B cell (primary cell): ENCODE results near the gene FBXO10. TPM values are rescaled to one million over a fixed set of nuclear protein-coding genes. Genes with fewer than 3 reads are reported as not detected.
A peak's percentile ranks its signal among the peaks of the same experiment; 100 is the strongest.

Experiments
- ATAC-seq: fragments of 200-7000 bp; cut with Tn5 transposase; one replicate; pipeline ENCODE4 v1.10.0; 2021; ENCODE audit warnings: low read depth, mild to moderate bottlenecking, moderate number of reproducible peaks, moderate library complexity
- CTCF ChIA-PET: fragments of 350-600 bp; sonication (Branson Sonifier 250); formaldehyde crosslinking; loops from one replicate; lab custom pipeline; 2021; ENCODE audit warnings: antibody characterized with exemption, inconsistent platforms; lab: Charles Lee
- POLR2A ChIA-PET: fragments of 350-600 bp; sonication (Branson Sonifier 250); formaldehyde crosslinking; loops from one replicate; lab custom pipeline; 2021; ENCODE audit warnings: antibody characterized with exemption; lab: Charles Lee
- DNase-seq: peaks from one replicate; pipeline ENCODE4 v3.0.0; 2013
- H2AFZ ChIP-seq: 2 replicates; pipeline ENCODE4 v1.6.1; 2012; ENCODE audit warnings: mild to moderate bottlenecking, low read depth, low read length; ENCODE audit not compliant: insufficient read depth, poor library complexity, severe bottlenecking
- H3K27ac ChIP-seq, 2 donors: 1 replicate in 1 of 2; 2 replicates in 1 of 2; pipeline ENCODE4 v1.5.1; 2012 to 2013; ENCODE audit warnings: low read length in 2 of 2, mild to moderate bottlenecking in 2 of 2, moderate library complexity in 1 of 2
- H3K27me3 ChIP-seq, 4 experiments: fragments of 200-600 bp in 1 of 4; sonication (generic) in 1 of 4; replicated peaks in 1 of 4; 1 replicate in 2 of 4; 2 replicates in 2 of 4; pipeline versions ENCODE4 v1.6.1 to v1.7.0; 2013 to 2016; ENCODE audit warnings: low read length in 3 of 4, mild to moderate bottlenecking in 2 of 4, mixed read lengths in 1 of 4, moderate library complexity in 1 of 4; ENCODE audit not compliant: insufficient read depth in 4 of 4, control insufficient read depth in 3 of 4; ENCODE audit errors: control extremely low read depth in 1 of 4
- H3K36me3 ChIP-seq, 2 experiments: replicated peaks in 1 of 2; 1 replicate in 1 of 2; 2 replicates in 1 of 2; pipeline versions ENCODE4 v1.6.1 to v1.7.1; 2013; ENCODE audit warnings: low read length in 1 of 2; ENCODE audit not compliant: insufficient read depth in 2 of 2, control insufficient read depth in 1 of 2; ENCODE audit errors: control extremely low read depth in 1 of 2, extremely low read depth in 1 of 2
- H3K4me1 ChIP-seq, 2 donors: fragments of 200-600 bp in 1 of 2; sonication (generic) in 1 of 2; 1 replicate in 1 of 2; 2 replicates in 1 of 2; pipeline versions ENCODE4 v1.5.1 to v1.6.1; 2013 to 2017; ENCODE audit warnings: low read length in 2 of 2; ENCODE audit not compliant: control insufficient read depth in 2 of 2, insufficient read depth in 2 of 2
- H3K4me2 ChIP-seq: replicated peaks from 2 replicates; pipeline ENCODE3; 2012; ENCODE audit warnings: mild to moderate bottlenecking, low read depth, low read length; ENCODE audit not compliant: poor library complexity, severe bottlenecking
- H3K4me3 ChIP-seq, 5 experiments: fragments of 200-600 bp in 1 of 5; sonication (generic) in 1 of 5; 1 replicate in 3 of 5; 2 replicates in 2 of 5; pipeline versions ENCODE4 v1.5.1 to v1.7.0; 2011 to 2016; ENCODE audit warnings: low read length in 4 of 5, mild to moderate bottlenecking in 4 of 5, low read depth in 2 of 5, control low read depth in 1 of 5, moderate library complexity in 1 of 5; ENCODE audit not compliant: insufficient read depth in 1 of 5; ENCODE audit errors: control extremely low read depth in 1 of 5, extremely low read depth in 1 of 5
- H3K79me2 ChIP-seq: fragments of 200-600 bp; sonication (generic); one replicate; pipeline ENCODE4 v1.6.0; 2016; ENCODE audit warnings: low read length; ENCODE audit not compliant: control insufficient read depth, insufficient read depth
- H3K9ac ChIP-seq: fragments of 200-600 bp; sonication (generic); 2 replicates; pipeline ENCODE4 v1.6.1; 2017; ENCODE audit warnings: mild to moderate bottlenecking, low read length, moderate library complexity
- H3K9me3 ChIP-seq, 3 donors: one replicate each; pipeline versions ENCODE4 v1.6.1 to v1.7.1; 2013; ENCODE audit warnings: low read length in 2 of 3; ENCODE audit not compliant: control insufficient read depth in 2 of 3, insufficient read depth in 1 of 3; ENCODE audit errors: control extremely low read depth in 1 of 3
- H4K20me1 ChIP-seq: 2 replicates; pipeline ENCODE4 v1.6.0; 2012; ENCODE audit warnings: mild to moderate bottlenecking, low read length; ENCODE audit not compliant: insufficient read depth, control insufficient read depth, poor library complexity, severe bottlenecking
- H3K27ac Mint-ChIP-seq: one replicate; pipeline ENCODE4 v1.8.0; 2021; ENCODE audit warnings: mixed read lengths
- H3K27me3 Mint-ChIP-seq: one replicate; pipeline ENCODE4 v1.8.0; 2021; ENCODE audit warnings: mixed read lengths
- H3K4me1 Mint-ChIP-seq: one replicate; pipeline ENCODE4 v1.8.0; 2021; ENCODE audit warnings: mixed read lengths
- H3K4me3 Mint-ChIP-seq: one replicate; pipeline ENCODE4 v1.8.0; 2021; ENCODE audit warnings: mixed read lengths
- H3K9me3 Mint-ChIP-seq: one replicate; pipeline ENCODE4 v1.8.0; 2022; ENCODE audit warnings: mixed read lengths; ENCODE audit not compliant: insufficient read depth
- EZH2 ChIP-seq: IDR thresholded peaks from 2 replicates; pipeline ENCODE4 v1.6.1; 2012; ENCODE audit warnings: borderline replicate concordance, low read depth, mild to moderate bottlenecking, moderate library complexity, low read length; ENCODE audit not compliant: insufficient read depth, poor library complexity, severe bottlenecking
- WGBS: methylation state at CpG from one replicate; pipeline ENCODE4 v1.1.5; 2013; ENCODE audit warnings: missing lambda C conversion rate; ENCODE audit not compliant: insufficient coverage; 5-methylcytosine and 5-hydroxymethylcytosine counted together
- intact Hi-C: fragments of 100-400 bp; cut with micrococcal nuclease; formaldehyde crosslinking; loops from one replicate; pipeline ENCODE4 v1.10.0; 2022
- polyA plus RNA-seq: library from polyadenylated mRNA; depleted of rRNA; stranded (reverse); fragments of >200 nt; gene quantifications from 2 replicates; pipeline ENCODE4 v1.2.3, GENCODE V29; 2012
- total RNA-seq, 2 donors: library from RNA; stranded (reverse); fragments of 120-200 nt in 1 of 2; gene quantifications; 1 replicate in 1 of 2; 2 replicates in 1 of 2; pipeline versions ENCODE4 v1.2.3 to v1.2.4, GENCODE V29; 2013 to 2022
- TF ChIP-seq, protein P1 (sequence below): fragments of 200-600 bp; IDR thresholded peaks from one replicate; pipeline ENCODE4 v1.8.0; 2022; ENCODE audit warnings: antibody characterized with exemption, mild to moderate bottlenecking

The FBXO10 gene
- total and polyA plus RNA-seq, 2 donors (not counting 1 experiment from before 2014, with no cell fraction given) = 18.6 to 67.3 TPM

DNA sequence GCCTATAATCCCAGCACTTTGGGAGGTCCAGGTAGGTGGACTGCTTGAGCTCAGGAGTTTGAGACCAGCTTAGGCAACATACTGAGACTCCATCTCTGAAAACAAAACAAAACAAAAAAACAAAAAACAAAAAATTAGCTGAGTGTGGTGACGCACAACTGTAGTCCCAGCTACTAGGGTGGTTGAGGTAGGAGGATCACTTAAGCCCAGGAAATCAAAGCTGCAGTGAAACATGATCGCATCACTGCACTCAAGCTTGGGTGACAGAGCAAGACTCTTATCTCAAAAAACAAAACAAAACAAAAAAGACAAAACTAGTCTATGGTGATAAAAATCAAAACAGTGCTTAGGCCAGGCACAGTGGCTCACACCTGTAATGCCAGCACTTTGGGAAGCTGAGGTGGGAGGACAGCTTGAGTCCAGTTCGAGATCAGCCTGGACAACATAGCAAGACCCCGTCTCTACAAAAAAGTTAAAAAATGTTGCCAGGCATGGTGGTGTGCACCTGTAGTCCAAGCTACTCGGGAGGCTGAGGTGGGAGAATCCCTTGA lies 28.8 kb downstream of the FBXO10 start:
- Histone ChIP-seq H3K27ac (no peak overlapping the region), H3K9ac (no peak overlapping the region), H3K4me3 (no peak overlapping the region), H3K4me2 (no peak overlapping the region), H3K27me3 (no peaks in the 10 kb centered on the region), H2AFZ (no peak overlapping the region), H3K36me3 (no peaks in the 10 kb centered on the region), H3K9me3 (peaks cover 0 to 4% (median 0%) of the 10 kb centered on the region in 3 donors), H3K4me1 (peaks cover 0 to 8% of the 10 kb centered on the region in 2 donors), H4K20me1 (no peaks in the 10 kb centered on the region), H3K79me2 (peaks cover 6% of the 10 kb centered on the region)
- WGBS = 85% methylated on average over 4 of the region's 5 CpGs
- no peak overlapping the region for H3K27ac Mint-ChIP-seq
- peaks cover 47% of the 10 kb centered on the region for H3K4me1 Mint-ChIP-seq
- ATAC-seq (peak; percentile 51), DNase-seq (no peak)
- CTCF ChIA-PET = interaction anchor here (0.6 to 1.2 kb wide), 3 partner anchors 18 to 1202 kb away, joined by 3 read pairs; no protein-coding TSS in a partner anchor
- no peak overlapping the region for H3K4me3 Mint-ChIP-seq
- POLR2A ChIA-PET = interaction anchor here (1.2 kb wide), 1 partner anchor 28 kb away, joined by 5 read pairs; the partner anchor contains the start of gene FBXO10
- intact Hi-C loops = no loop called here
- no peak for TF ChIP-seq EZH2
- TF ChIP-seq, protein P1, sequence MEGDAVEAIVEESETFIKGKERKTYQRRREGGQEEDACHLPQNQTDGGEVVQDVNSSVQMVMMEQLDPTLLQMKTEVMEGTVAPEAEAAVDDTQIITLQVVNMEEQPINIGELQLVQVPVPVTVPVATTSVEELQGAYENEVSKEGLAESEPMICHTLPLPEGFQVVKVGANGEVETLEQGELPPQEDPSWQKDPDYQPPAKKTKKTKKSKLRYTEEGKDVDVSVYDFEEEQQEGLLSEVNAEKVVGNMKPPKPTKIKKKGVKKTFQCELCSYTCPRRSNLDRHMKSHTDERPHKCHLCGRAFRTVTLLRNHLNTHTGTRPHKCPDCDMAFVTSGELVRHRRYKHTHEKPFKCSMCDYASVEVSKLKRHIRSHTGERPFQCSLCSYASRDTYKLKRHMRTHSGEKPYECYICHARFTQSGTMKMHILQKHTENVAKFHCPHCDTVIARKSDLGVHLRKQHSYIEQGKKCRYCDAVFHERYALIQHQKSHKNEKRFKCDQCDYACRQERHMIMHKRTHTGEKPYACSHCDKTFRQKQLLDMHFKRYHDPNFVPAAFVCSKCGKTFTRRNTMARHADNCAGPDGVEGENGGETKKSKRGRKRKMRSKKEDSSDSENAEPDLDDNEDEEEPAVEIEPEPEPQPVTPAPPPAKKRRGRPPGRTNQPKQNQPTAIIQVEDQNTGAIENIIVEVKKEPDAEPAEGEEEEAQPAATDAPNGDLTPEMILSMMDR = no peak
- H3K9me3 Mint-ChIP-seq = no peaks in the 10 kb centered on the region
- H3K27me3 Mint-ChIP-seq = no peaks in the 10 kb centered on the region

DNA sequence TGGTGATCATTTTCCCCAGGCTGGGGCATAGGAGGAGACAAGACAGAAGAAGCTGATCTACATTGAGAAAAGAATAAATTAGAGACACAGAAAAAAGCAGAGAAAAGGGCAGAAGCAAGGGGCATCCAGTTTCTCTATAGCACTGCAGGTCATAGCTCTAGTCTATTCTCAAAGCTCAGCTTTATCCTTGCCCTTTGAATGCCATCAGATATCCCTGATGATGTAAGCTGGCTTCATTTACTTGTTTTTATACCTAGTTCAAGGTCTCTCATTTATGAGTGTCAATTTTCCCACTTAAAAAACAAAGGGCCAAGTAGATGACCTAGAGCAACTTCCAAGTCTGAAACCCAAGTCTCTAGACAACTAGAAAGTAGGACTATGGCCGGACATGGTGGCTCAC lies 32.7 kb downstream of the FBXO10 start:
- no peak overlapping the region for H2AFZ ChIP-seq
- no peak overlapping the region for H3K27ac ChIP-seq
- H3K9me3 ChIP-seq = peaks cover 0 to 4% (median 0%) of the 10 kb centered on the region in 3 donors
- Mint-ChIP-seq H3K4me3 (no peak overlapping the region), H3K27ac (no peak overlapping the region), H3K9me3 (peaks cover 2% of the 10 kb centered on the region), H3K4me1 (peaks cover 41% of the 10 kb centered on the region), H3K27me3 (no peaks in the 10 kb centered on the region)
- peaks cover 0 to 16% of the 10 kb centered on the region in 2 donors for H3K4me1 ChIP-seq
- no peak overlapping the region for H3K4me2 ChIP-seq
- peaks cover 6% of the 10 kb centered on the region for H3K79me2 ChIP-seq
- H3K4me3 ChIP-seq = no peak overlapping the region
- ATAC-seq = no peak
- TF ChIP-seq, protein P1 = no peak
- TF ChIP-seq EZH2 = no peak
- CTCF ChIA-PET = interaction anchor here (0.6 kb wide), 1 partner anchor 49 kb away, joined by 3 read pairs; the partner anchor contains the start of gene TOMM5
- no peaks in the 10 kb centered on the region for H4K20me1 ChIP-seq
- H3K27me3 ChIP-seq = no peaks in the 10 kb centered on the region
- WGBS = no CpG with 5 or more reads among the region's 1 CpG
- peaks cover 0 to 18% of the 10 kb centered on the region in 2 experiments for H3K36me3 ChIP-seq
- intact Hi-C loops = no loop called here
- no peak for DNase-seq
- no peak overlapping the region for H3K9ac ChIP-seq
- POLR2A ChIA-PET = no interaction called here
